A549 (cell line): ENCODE measurements around the gene CHSY3. TPM values are rescaled to one million over a fixed set of nuclear protein-coding genes. Genes with fewer than 3 reads are reported as not detected.

Experiments used
- ATAC-seq, 2 experiments: fragments of 200-7000 bp in 1 of 2; fragments of >200 bp in 1 of 2; cut with Nextera tagmentation in 1 of 2; cut with Tn5 transposase in 1 of 2; 3 replicates each; pipeline versions ENCODE4 v1.8.0 to v1.9.1; 2018 to 2020; ENCODE audit warnings: mild to moderate bottlenecking in 1 of 2, moderate library complexity in 1 of 2
- CTCF ChIA-PET: fragments of 300-600 bp; sonication (Branson Sonifier 250); formaldehyde crosslinking; extraction: SDS; loops from one replicate; lab custom pipeline; 2021; ENCODE audit warnings: antibody characterized with exemption, inconsistent platforms; lab: Yijun Ruan, JAX
- POLR2A ChIA-PET: fragments of 350-600 bp; formaldehyde crosslinking; extraction: SDS; loops from one replicate; lab custom pipeline; 2021; ENCODE audit warnings: antibody characterized with exemption, inconsistent platforms; lab: Yijun Ruan, JAX
- DNase-seq, 2 experiments: peaks; one replicate each; pipeline versions ENCODE4 v3.0.0 to v3.0.0-alpha.2; 2011 to 2016; ENCODE audit warnings: low read depth in 1 of 2, low spot score in 1 of 2
- FAIRE-seq: peaks from 2 replicates; lab custom pipeline; 2011; peaks lifted over from hg19 to GRCh38; lab: Jason Lieb, UNC
- H3K27ac ChIP-seq, 2 experiments: fragments of >200 bp; sonication (Bioruptor Twin); formaldehyde crosslinking; 3 replicates each; pipeline ENCODE4 v1.5.1; 2016 to 2017
- H3K4me1 ChIP-seq: fragments of >200 bp; sonication (Bioruptor Twin); formaldehyde crosslinking; 3 replicates; pipeline ENCODE4 v1.6.1; 2016
- H3K4me2 ChIP-seq: fragments of >200 bp; sonication (Bioruptor Twin); formaldehyde crosslinking; 3 replicates; pipeline ENCODE4 v1.6.1; 2016
- H3K4me3 ChIP-seq: fragments of >200 bp; sonication (Bioruptor Twin); formaldehyde crosslinking; 3 replicates; pipeline ENCODE4 v1.5.1; 2016
- H3K9me3 ChIP-seq: fragments of >200 bp; sonication (Bioruptor Twin); formaldehyde crosslinking; 3 replicates; pipeline ENCODE4 v1.6.1; 2016
- CBX2 ChIP-seq: fragments of 200-600 bp; sonication (generic); IDR thresholded peaks from 2 replicates; pipeline ENCODE4 v1.6.1; 2016; ENCODE audit warnings: low read depth, mild to moderate bottlenecking, borderline replicate concordance
- CBX8 ChIP-seq: fragments of 200-600 bp; sonication (generic); IDR thresholded peaks from 2 replicates; pipeline ENCODE4 v1.6.1; 2016
- CHD4 ChIP-seq: fragments of 200-600 bp; sonication (generic); IDR thresholded peaks from 2 replicates; pipeline ENCODE4 v1.6.1; 2016; ENCODE audit warnings: antibody characterized with exemption, mild to moderate bottlenecking, borderline replicate concordance
- FOXS1 ChIP-seq: fragments of 250-450 bp; sonication (Bioruptor Pico); IDR thresholded peaks from 2 replicates; pipeline ENCODE4 v1.5.0; 2020; ENCODE audit warnings: mild to moderate bottlenecking, moderate library complexity
- GATA3 ChIP-seq: IDR thresholded peaks from 2 replicates; pipeline ENCODE4 v1.6.1; 2012; ENCODE audit warnings: borderline replicate concordance
- HEYL ChIP-seq: fragments of 250-450 bp; sonication (Bioruptor Pico); IDR thresholded peaks from 2 replicates; pipeline ENCODE4 v1.8.0; 2021; ENCODE audit warnings: mild to moderate bottlenecking, moderate library complexity
- JUNB ChIP-seq: fragments of >200 bp; sonication (Bioruptor Twin); formaldehyde crosslinking; IDR thresholded peaks from 2 replicates; pipeline ENCODE4 v1.6.1; 2016
- KDM1A ChIP-seq: fragments of 200-600 bp; sonication (generic); IDR thresholded peaks from 2 replicates; pipeline ENCODE4 v1.6.1; 2016; ENCODE audit warnings: low read depth, mild to moderate bottlenecking
- PHF8 ChIP-seq: fragments of 200-600 bp; sonication (generic); IDR thresholded peaks from 2 replicates; pipeline ENCODE4 v1.6.1; 2016; ENCODE audit warnings: low read depth, mild to moderate bottlenecking, antibody characterized with exemption, moderate library complexity, borderline replicate concordance
- RAD21 ChIP-seq, 2 experiments: fragments of >200 bp in 1 of 2; sonication (Bioruptor Twin) in 1 of 2; formaldehyde crosslinking in 1 of 2; IDR thresholded peaks in 1 of 2; conservative IDR thresholded peaks in 1 of 2; 2 replicates in 1 of 2; 3 replicates in 1 of 2; pipeline ENCODE4 v1.6.1; 2012 to 2018; ENCODE audit warnings: inconsistent platforms in 1 of 2
- RARB ChIP-seq: fragments of 250-450 bp; sonication (Bioruptor Pico); IDR thresholded peaks from 2 replicates; pipeline ENCODE4 v1.8.0; 2021; ENCODE audit warnings: mild to moderate bottlenecking, moderate library complexity
- SMC3 ChIP-seq: fragments of >200 bp; sonication (Bioruptor Twin); formaldehyde crosslinking; IDR thresholded peaks from 3 replicates; pipeline ENCODE4 v1.6.1; 2018; ENCODE audit warnings: inconsistent platforms
- SREBF2 ChIP-seq: fragments of 450-650 bp; IDR thresholded peaks from 2 replicates; pipeline ENCODE4 v1.6.1; 2014; ENCODE audit warnings: mild to moderate bottlenecking, moderate library complexity
- TFCP2L1 ChIP-seq: fragments of 250-450 bp; sonication (Bioruptor Pico); IDR thresholded peaks from 2 replicates; pipeline ENCODE4 v1.5.0; 2021; ENCODE audit warnings: mild to moderate bottlenecking
- WGBS: methylation state at CpG from one replicate; pipeline ENCODE4 v1.1.6; 2017; ENCODE audit errors: missing lambda C conversion rate; 5-methylcytosine and 5-hydroxymethylcytosine counted together
- polyA plus RNA-seq, 4 experiments: library from polyadenylated mRNA; depleted of rRNA in 3 of 4; stranded (reverse); fragments of >200 nt; fragmentation: RNase III in 1 of 4; extraction: RNeasy Plus Mini Kit Qiagen cat#74134 plus additional on column Dnase treatment in 1 of 4; gene quantifications; 2 replicates in 3 of 4; 3 replicates in 1 of 4; pipeline ENCODE4 v1.2.3, GENCODE V29; 2011 to 2017
- small RNA-seq, 6 experiments: library from RNA; depleted of rRNA; stranded (forward); fragments of <200 nt; gene quantifications; one replicate each; pipeline ENCODE3, GENCODE V24; 2012
- TF ChIP-seq, protein P1 (sequence below): fragments of >200 bp; sonication (Bioruptor Twin); formaldehyde crosslinking; IDR thresholded peaks from 3 replicates; pipeline ENCODE4 v1.6.1; 2016
- TF ChIP-seq, protein P2 (sequence below): IDR thresholded peaks from 2 replicates; pipeline ENCODE4 v1.6.1; 2012

Gene CHSY3
- polyA plus RNA-seq, 2 of the 4 experiments (the other 2 are of a cell fraction) = 0.06 to 0.12 TPM

DNA sequence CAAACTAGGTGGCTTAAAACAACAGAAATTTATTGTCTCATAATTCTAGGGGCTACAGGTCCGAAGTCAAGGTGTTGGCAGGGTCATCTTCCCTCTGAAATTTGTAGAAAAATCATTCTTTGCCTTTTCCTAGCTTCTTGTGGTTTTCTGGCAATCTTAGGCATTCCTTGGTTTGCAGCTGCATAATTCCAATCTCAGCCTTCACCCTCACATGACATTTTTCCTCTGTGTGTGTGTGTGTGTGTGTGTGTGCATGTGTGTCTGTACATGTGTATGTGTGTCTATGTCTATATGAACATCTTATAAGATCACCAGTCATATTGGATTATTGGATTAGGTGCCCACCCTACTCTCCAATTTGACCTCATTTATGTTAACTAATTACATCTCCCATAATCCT lies 330.6 kb downstream of the CHSY3 start:
- 4% methylated on average over 1 of the region's 1 CpG for WGBS
- FAIRE-seq (no peak), ATAC-seq (no peak), DNase-seq (no peak)
- ChIA-PET CTCF (no interaction called here), POLR2A (no interaction called here)
- TF ChIP-seq FOXS1 (CRISPR knock-in tag) (no peak), CBX2 (no peak), RARB (CRISPR knock-in tag) (no peak), GATA3 (no peak), JUNB (no peak), SMC3 (no peak), CHD4 (no peak), KDM1A (no peak), TFCP2L1 (CRISPR knock-in tag) (no peak), RAD21 (conservative IDR thresholded peaks at IDR 0.05 in 1 of 2, IDR thresholded peaks at IDR 0.05 in 1 of 2) (no peak), SREBF2 (no peak), PHF8 (no peak), CBX8 (no peak), HEYL (CRISPR knock-in tag) (no peak)
- TF ChIP-seq, protein P1, sequence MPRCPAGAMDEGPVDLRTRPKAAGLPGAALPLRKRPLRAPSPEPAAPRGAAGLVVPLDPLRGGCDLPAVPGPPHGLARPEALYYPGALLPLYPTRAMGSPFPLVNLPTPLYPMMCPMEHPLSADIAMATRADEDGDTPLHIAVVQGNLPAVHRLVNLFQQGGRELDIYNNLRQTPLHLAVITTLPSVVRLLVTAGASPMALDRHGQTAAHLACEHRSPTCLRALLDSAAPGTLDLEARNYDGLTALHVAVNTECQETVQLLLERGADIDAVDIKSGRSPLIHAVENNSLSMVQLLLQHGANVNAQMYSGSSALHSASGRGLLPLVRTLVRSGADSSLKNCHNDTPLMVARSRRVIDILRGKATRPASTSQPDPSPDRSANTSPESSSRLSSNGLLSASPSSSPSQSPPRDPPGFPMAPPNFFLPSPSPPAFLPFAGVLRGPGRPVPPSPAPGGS = no peak
- TF ChIP-seq, protein P2, sequence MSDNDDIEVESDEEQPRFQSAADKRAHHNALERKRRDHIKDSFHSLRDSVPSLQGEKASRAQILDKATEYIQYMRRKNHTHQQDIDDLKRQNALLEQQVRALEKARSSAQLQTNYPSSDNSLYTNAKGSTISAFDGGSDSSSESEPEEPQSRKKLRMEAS = no peak
- Histone ChIP-seq H3K4me1 (no peaks in the 10 kb centered on the region), H3K4me3 (no peak overlapping the region), H3K4me2 (no peak overlapping the region), H3K9me3 (no peaks in the 10 kb centered on the region), H3K27ac (no peak overlapping the region)

Small RNA genes within 50 kb of the gene (small RNA-seq; reads per million reads assigned to genes)
- gene RNA5SP191 = 0.04 to 1,007 (median 17.1) reads per million in 6 experiments
- gene RNU6ATAC10P = 0 to 0.43 (median 0) reads per million in 6 experiments

Other genes starting within 250 kb of the CHSY3 start
- not detected in 2 replicates for gene MINAR2, start 156.4 kb upstream of the CHSY3 start, polyA plus RNA-seq (2011; rRNA removed)
- not detected in 3 replicates for gene MINAR2, start 156.4 kb upstream of the CHSY3 start, polyA plus RNA-seq (2017; fragmentation: RNase III; extraction: RNeasy Plus Mini Kit Qiagen cat#74134 plus additional on column Dnase treatment)